Lung (tissue), 12 donors: Measurements from ENCODE around the gene SMARCA2. TPM values are rescaled to one million over a fixed set of nuclear protein-coding genes. Genes with fewer than 3 reads are reported as not detected.

Experiments
- ATAC-seq: fragments of 200-7000 bp; cut with Tn5 transposase; one replicate; pipeline ENCODE4 v1.9.1; 2020; ENCODE audit warnings: moderate number of reproducible peaks; ENCODE audit not compliant: insufficient read depth, low FRiP score
- DNase-seq, 3 donors: peaks; one replicate each; pipeline ENCODE4 v3.0.0-alpha.2; 2013 to 2017
- H3K27ac ChIP-seq, 2 donors: one replicate each; pipeline ENCODE4 v1.5.1; 2013; ENCODE audit warnings: mild to moderate bottlenecking in 2 of 2, moderate library complexity in 2 of 2, control low read depth in 1 of 2, inconsistent platforms in 1 of 2, low read depth in 1 of 2, low read length in 1 of 2
- H3K27me3 ChIP-seq, 3 donors: one replicate each; pipeline ENCODE4 v1.5.1; 2013; ENCODE audit warnings: low read length in 2 of 3; ENCODE audit not compliant: control insufficient read depth in 3 of 3, insufficient read depth in 3 of 3
- H3K36me3 ChIP-seq, 4 donors: one replicate each; pipeline ENCODE4 v1.5.1; 2013; ENCODE audit warnings: low read length in 4 of 4, mild to moderate bottlenecking in 1 of 4, moderate library complexity in 1 of 4; ENCODE audit not compliant: control insufficient read depth in 4 of 4, insufficient read depth in 4 of 4
- H3K4me1 ChIP-seq, 5 donors: one replicate each; pipeline ENCODE4 v1.5.1; 2013; ENCODE audit warnings: low read length in 5 of 5, mild to moderate bottlenecking in 2 of 5, moderate library complexity in 1 of 5; ENCODE audit not compliant: control insufficient read depth in 5 of 5, insufficient read depth in 5 of 5
- H3K4me3 ChIP-seq: one replicate; pipeline ENCODE4 v1.5.1; 2013; ENCODE audit warnings: mild to moderate bottlenecking, control low read depth, moderate library complexity
- H3K9ac ChIP-seq, 2 donors: one replicate each; pipeline ENCODE4 v1.5.1; 2013; ENCODE audit warnings: low read length in 2 of 2, control low read depth in 1 of 2; ENCODE audit not compliant: insufficient read depth in 1 of 2
- H3K9me3 ChIP-seq, 4 donors: one replicate each; pipeline ENCODE4 v1.5.1; 2013; ENCODE audit warnings: low read length in 3 of 4, mild to moderate bottlenecking in 1 of 4, moderate library complexity in 1 of 4; ENCODE audit not compliant: control insufficient read depth in 4 of 4, insufficient read depth in 3 of 4
- WGBS, 2 donors: extraction: QIAGEN DNeasy Blood & Tissue Kit; methylation state at CpG; one replicate each; pipeline ENCODE4 v1.1.7; 2013; 5-methylcytosine and 5-hydroxymethylcytosine counted together
- polyA plus RNA-seq, 2 donors: library from polyadenylated mRNA; stranded (reverse); fragments of 200-250 nt; gene quantifications; one replicate each; pipeline ENCODE4 v1.2.1, GENCODE V29; 2013
- total RNA-seq, 2 donors: library from RNA; depleted of rRNA in 1 of 2; stranded (reverse); fragments of >200 nt in 1 of 2; gene quantifications; one replicate each; pipeline ENCODE4 v1.2.1, GENCODE V29; 2014 to 2021
- TF ChIP-seq, protein P1 (sequence below): IDR thresholded peaks from 2 replicates; pipeline ENCODE4 v1.5.1; 2012; ENCODE audit warnings: mild to moderate bottlenecking; ENCODE audit errors: control extremely low read depth, extremely low read depth
- donor health status: control.
- donor health status: control.
- donor health status: Bipolar disorder and iron deficiency.
- donor health status: healthy.
- donor health status: DM: yes; HTN: yes; CAD: no.

SMARCA2 gene
- total and polyA plus RNA-seq, 4 donors: 30.0 to 196 (median 80.2) TPM

GRCh38 chr9:2154731-2155130 lies 139.6 kb downstream of the SMARCA2 start:
- H3K4me1 ChIP-seq: peaks cover 3 to 25% (median 13%) of the 10 kb centered on the region in 5 donors
- no peaks in the 10 kb centered on the region for H3K27me3 ChIP-seq
- H3K4me3 ChIP-seq: no peak overlapping the region
- TF ChIP-seq, protein P1, sequence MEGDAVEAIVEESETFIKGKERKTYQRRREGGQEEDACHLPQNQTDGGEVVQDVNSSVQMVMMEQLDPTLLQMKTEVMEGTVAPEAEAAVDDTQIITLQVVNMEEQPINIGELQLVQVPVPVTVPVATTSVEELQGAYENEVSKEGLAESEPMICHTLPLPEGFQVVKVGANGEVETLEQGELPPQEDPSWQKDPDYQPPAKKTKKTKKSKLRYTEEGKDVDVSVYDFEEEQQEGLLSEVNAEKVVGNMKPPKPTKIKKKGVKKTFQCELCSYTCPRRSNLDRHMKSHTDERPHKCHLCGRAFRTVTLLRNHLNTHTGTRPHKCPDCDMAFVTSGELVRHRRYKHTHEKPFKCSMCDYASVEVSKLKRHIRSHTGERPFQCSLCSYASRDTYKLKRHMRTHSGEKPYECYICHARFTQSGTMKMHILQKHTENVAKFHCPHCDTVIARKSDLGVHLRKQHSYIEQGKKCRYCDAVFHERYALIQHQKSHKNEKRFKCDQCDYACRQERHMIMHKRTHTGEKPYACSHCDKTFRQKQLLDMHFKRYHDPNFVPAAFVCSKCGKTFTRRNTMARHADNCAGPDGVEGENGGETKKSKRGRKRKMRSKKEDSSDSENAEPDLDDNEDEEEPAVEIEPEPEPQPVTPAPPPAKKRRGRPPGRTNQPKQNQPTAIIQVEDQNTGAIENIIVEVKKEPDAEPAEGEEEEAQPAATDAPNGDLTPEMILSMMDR: no peak
- H3K9me3 ChIP-seq: no peaks in the 10 kb centered on the region
- no peak for DNase-seq
- H3K36me3 ChIP-seq: peaks cover 0 to 3% (median 3%) of the 10 kb centered on the region in 4 donors
- no peak overlapping the region for H3K27ac ChIP-seq
- no peak for ATAC-seq
- WGBS, 2 donors: 35 to 67% methylated on average over 3 of the region's 3 CpGs
- no peak overlapping the region for H3K9ac ChIP-seq

DNA sequence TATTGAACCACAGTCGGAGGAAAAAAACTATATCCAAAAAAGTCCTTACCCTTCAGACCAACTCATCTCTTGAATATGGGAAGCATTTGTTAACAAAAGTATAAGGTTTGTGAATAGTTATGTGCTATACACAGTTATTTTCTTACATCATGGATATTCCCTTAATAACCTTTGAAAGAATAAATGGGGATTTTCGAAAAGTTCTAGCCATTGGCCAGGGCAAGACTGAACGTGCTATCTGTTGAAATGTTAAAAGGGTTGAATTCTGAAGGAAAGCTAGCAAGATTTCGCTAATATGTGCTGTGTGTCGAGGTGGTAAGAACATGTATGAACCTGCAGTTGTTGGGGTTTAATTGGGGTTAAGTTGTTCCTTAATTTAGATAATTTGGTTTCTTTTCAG lies 140.8 kb downstream of the SMARCA2 start:
- no peak for DNase-seq
- Histone ChIP-seq H3K27ac (no peak overlapping the region), H3K36me3 (no peaks in the 10 kb centered on the region), H3K27me3 (no peaks in the 10 kb centered on the region), H3K4me3 (no peak overlapping the region), H3K9ac (no peak overlapping the region), H3K4me1 (peaks cover 0 to 37% (median 17%) of the 10 kb centered on the region in 5 donors), H3K9me3 (no peaks in the 10 kb centered on the region)
- 70 to 83% methylated on average over 5 of the region's 5 CpGs for WGBS, 2 donors
- TF ChIP-seq, protein P1: no peak
- ATAC-seq: no peak

GRCh38 chr9:2157277-2158110 lies 142.3 kb downstream of the SMARCA2 start:
- ATAC-seq (peak; percentile 32), DNase-seq (peak; percentile 66 to 73 (median 72))
- peaks cover 0 to 40% (median 18%) of the 10 kb centered on the region in 5 donors for H3K4me1 ChIP-seq
- peaks cover 0 to 5% (median 3%) of the 10 kb centered on the region in 4 donors for H3K36me3 ChIP-seq
- TF ChIP-seq, protein P1: no peak
- H3K27me3 ChIP-seq: no peaks in the 10 kb centered on the region
- peak overlapping the region in 1 of 2 donors; percentile 96 for H3K9ac ChIP-seq
- peak overlapping the region; percentile 35 for H3K4me3 ChIP-seq
- H3K27ac ChIP-seq: peak overlapping the region; percentile 63 to 95
- no peaks in the 10 kb centered on the region for H3K9me3 ChIP-seq
- WGBS, 2 donors: 11 to 17% methylated on average over 20 of the region's 20 CpGs
